Nephron (organoid): ENCODE data around the gene DYSF.

Experiments used
- H3K27ac Mint-ChIP-seq, 3 experiments: 2 replicates each; pipeline ENCODE4 v1.8.0; 2020; ENCODE audit warnings: mixed read lengths in 3 of 3, mild to moderate bottlenecking in 2 of 3, moderate library complexity in 1 of 3
- H3K27me3 Mint-ChIP-seq: 2 replicates; pipeline ENCODE4 v1.8.0; 2021; ENCODE audit warnings: low read depth, mild to moderate bottlenecking, moderate library complexity, mixed read lengths
- H3K36me3 Mint-ChIP-seq: 2 replicates; pipeline ENCODE4 v1.8.0; 2020; ENCODE audit warnings: low read depth, mixed read lengths
- H3K4me1 Mint-ChIP-seq: 2 replicates; pipeline ENCODE4 v1.8.0; 2020; ENCODE audit warnings: mixed read lengths
- H3K4me3 Mint-ChIP-seq, 3 experiments: 2 replicates each; pipeline ENCODE4 v1.8.0; 2020; ENCODE audit warnings: mild to moderate bottlenecking in 3 of 3, mixed read lengths in 3 of 3, moderate library complexity in 2 of 3
- H3K9me3 Mint-ChIP-seq: 2 replicates; pipeline ENCODE4 v1.8.0; 2020; ENCODE audit warnings: mixed read lengths
- CTCF ChIP-seq, 3 experiments: fragments of 200-600 bp; sonication (generic); IDR thresholded peaks; one replicate each; pipeline ENCODE4 v1.5.0; 2021; ENCODE audit warnings: antibody characterized with exemption in 3 of 3; ENCODE audit not compliant: unreplicated experiment in 3 of 3

DYSF gene

GRCh38 chr2:71721669-71722068 lies 268.3 kb downstream of the DYSF start:
- Mint-ChIP-seq H3K4me1 (peaks cover 25% of the 10 kb centered on the region), H3K27ac (peak overlapping the region in 1 of 3 experiments; percentile 69), H3K9me3 (peaks cover 11% of the 10 kb centered on the region), H3K27me3 (peaks cover 23% of the 10 kb centered on the region), H3K36me3 (no peaks in the 10 kb centered on the region), H3K4me3 (no peak overlapping the region)
- TF ChIP-seq CTCF (IDR thresholded peaks at IDR 0.05; ENCODE audit: unreplicated experiment in 3 of 3), result no peak

- TF ChIP-seq CTCF (IDR thresholded peaks at IDR 0.05; ENCODE audit: unreplicated experiment in 3 of 3), result no peak
- H3K27me3 Mint-ChIP-seq, result peaks cover 23% of the 10 kb centered on the region
- no peak overlapping the region for H3K4me3 Mint-ChIP-seq
- no peak overlapping the region for H3K27ac Mint-ChIP-seq
- peaks cover 11% of the 10 kb centered on the region for H3K9me3 Mint-ChIP-seq
- peaks cover 21% of the 10 kb centered on the region for H3K4me1 Mint-ChIP-seq
- H3K36me3 Mint-ChIP-seq, result no peaks in the 10 kb centered on the region
Measured at GRCh38 chr2:71722286-71722685, 268.9 kb downstream of the DYSF start.

- H3K4me3 Mint-ChIP-seq, result no peak overlapping the region
- no peaks in the 10 kb centered on the region for H3K36me3 Mint-ChIP-seq
- H3K4me1 Mint-ChIP-seq, result peaks cover 14% of the 10 kb centered on the region
- no peak for TF ChIP-seq CTCF (IDR thresholded peaks at IDR 0.05; ENCODE audit: unreplicated experiment in 3 of 3)
- peaks cover 13% of the 10 kb centered on the region for H3K9me3 Mint-ChIP-seq
- H3K27ac Mint-ChIP-seq, result no peak overlapping the region
- H3K27me3 Mint-ChIP-seq, result peaks cover 23% of the 10 kb centered on the region
Measured at GRCh38 chr2:71724793-71725192, 271.4 kb downstream of the DYSF start.

GRCh38 chr2:71725836-71726235 lies 272.5 kb downstream of the DYSF start:
- H3K27me3 Mint-ChIP-seq, result peaks cover 30% of the 10 kb centered on the region
- H3K4me1 Mint-ChIP-seq, result peaks cover 8% of the 10 kb centered on the region
- H3K9me3 Mint-ChIP-seq, result peaks cover 13% of the 10 kb centered on the region
- H3K36me3 Mint-ChIP-seq, result no peaks in the 10 kb centered on the region
- no peak overlapping the region for H3K4me3 Mint-ChIP-seq
- H3K27ac Mint-ChIP-seq, result no peak overlapping the region
- no peak for TF ChIP-seq CTCF (IDR thresholded peaks at IDR 0.05; ENCODE audit: unreplicated experiment in 3 of 3)

GRCh38 chr2:71727562-71727961 lies 274.2 kb downstream of the DYSF start:
- H3K4me3 Mint-ChIP-seq, result no peak overlapping the region
- no peaks in the 10 kb centered on the region for H3K36me3 Mint-ChIP-seq
- H3K9me3 Mint-ChIP-seq, result peaks cover 8% of the 10 kb centered on the region
- no peak for TF ChIP-seq CTCF (IDR thresholded peaks at IDR 0.05; ENCODE audit: unreplicated experiment in 3 of 3)
- H3K27me3 Mint-ChIP-seq, result peaks cover 41% of the 10 kb centered on the region
- H3K4me1 Mint-ChIP-seq, result no peaks in the 10 kb centered on the region
- H3K27ac Mint-ChIP-seq, result no peak overlapping the region

- no peak for TF ChIP-seq CTCF (IDR thresholded peaks at IDR 0.05; ENCODE audit: unreplicated experiment in 3 of 3)
- peaks cover 41% of the 10 kb centered on the region for H3K27me3 Mint-ChIP-seq
- no peaks in the 10 kb centered on the region for H3K4me1 Mint-ChIP-seq
- no peak overlapping the region for H3K4me3 Mint-ChIP-seq
- H3K9me3 Mint-ChIP-seq, result peaks cover 5% of the 10 kb centered on the region
- H3K27ac Mint-ChIP-seq, result no peak overlapping the region
- H3K36me3 Mint-ChIP-seq, result no peaks in the 10 kb centered on the region
Measured at GRCh38 chr2:71728036-71728435, 274.7 kb downstream of the DYSF start.
